Gastrocnemius medialis (tissue), 4 donors: ENCODE data around the gene IQUB. TPM values are rescaled to one million over a fixed set of nuclear protein-coding genes. Genes with fewer than 3 reads are reported as not detected.

Source experiments
- ATAC-seq, 2 donors: fragments of 150-250 bp; one replicate each; pipeline ENCODE4 v1.9.1; 2016
- DNase-seq, 2 donors: peaks; one replicate each; pipeline ENCODE4 v3.0.0-alpha.2; 2019
- H3K27ac ChIP-seq, 4 donors: fragments of 200-600 bp; sonication (generic); 1 replicate in 1 of 4; 2 replicates in 3 of 4; pipeline ENCODE4 v1.5.1; 2016 to 2018; ENCODE audit warnings: mild to moderate bottlenecking in 2 of 4, moderate library complexity in 1 of 4
- H3K27me3 ChIP-seq, 3 donors: fragments of 200-600 bp; sonication (generic) in 2 of 3; 1 replicate in 1 of 3; 2 replicates in 2 of 3; pipeline versions ENCODE4 v1.5.1 to v1.6.0; 2016 to 2019; ENCODE audit warnings: mild to moderate bottlenecking in 1 of 3, moderate library complexity in 1 of 3
- H3K36me3 ChIP-seq, 2 donors: fragments of 200-600 bp; sonication (generic) in 1 of 2; one replicate each; pipeline ENCODE4 v1.5.1; 2017 to 2018
- H3K4me1 ChIP-seq, 2 donors: fragments of 200-600 bp; sonication (generic) in 1 of 2; one replicate each; pipeline ENCODE4 v1.5.1; 2016 to 2017; ENCODE audit warnings: mild to moderate bottlenecking in 2 of 2
- H3K4me3 ChIP-seq, 4 donors: fragments of 200-600 bp; sonication (generic) in 3 of 4; 1 replicate in 1 of 4; 2 replicates in 3 of 4; pipeline ENCODE4 v1.5.1; 2016 to 2019; ENCODE audit warnings: mild to moderate bottlenecking in 2 of 4
- H3K9me3 ChIP-seq, 3 donors: fragments of 200-600 bp; sonication (generic) in 2 of 3; 1 replicate in 1 of 3; 2 replicates in 2 of 3; pipeline ENCODE4 v1.5.1; 2016 to 2019
- POLR2A ChIP-seq, 2 donors: fragments of 450-650 bp; IDR thresholded peaks; one replicate each; pipeline ENCODE4 v1.6.1; 2017; ENCODE audit warnings: antibody characterized with exemption in 2 of 2, mild to moderate bottlenecking in 2 of 2, moderate library complexity in 2 of 2
- in situ Hi-C, 4 donors: fragments of 200-750 bp; cut with MboI; loops; one replicate each; pipeline versions ENCODE4 v1.15.0 to v1.8.0; 2017; ENCODE audit warnings: low sequenced_read_pairs in 4 of 4
- intact Hi-C: fragments of 100-400 bp; cut with DNase I; formaldehyde crosslinking; loops from one replicate; pipeline ENCODE4 v1.15.1; 2023; ENCODE audit warnings: low total_unique reads
- total RNA-seq, 4 donors: library from RNA; depleted of rRNA; stranded (reverse); fragments of >200 nt; gene quantifications; one replicate each; pipeline versions ENCODE4 v1.1.0 to v1.2.3, GENCODE V29; 2016
- TF ChIP-seq, protein P1 (sequence below), 5 experiments: fragments of 450-650 bp in 3 of 5; fragments of 200-600 bp in 2 of 5; sonication (generic) in 2 of 5; IDR thresholded peaks in 4 of 5; conservative IDR thresholded peaks in 1 of 5; 1 replicate in 4 of 5; 2 replicates in 1 of 5; pipeline ENCODE4 v1.5.1; 2016 to 2019; ENCODE audit warnings: antibody characterized with exemption in 5 of 5, mild to moderate bottlenecking in 3 of 5, moderate library complexity in 3 of 5

The IQUB gene
- total RNA-seq, 4 donors from 2014 or later, result 0.15 to 0.42 (median 0.26) TPM; not detected in 1

DNA sequence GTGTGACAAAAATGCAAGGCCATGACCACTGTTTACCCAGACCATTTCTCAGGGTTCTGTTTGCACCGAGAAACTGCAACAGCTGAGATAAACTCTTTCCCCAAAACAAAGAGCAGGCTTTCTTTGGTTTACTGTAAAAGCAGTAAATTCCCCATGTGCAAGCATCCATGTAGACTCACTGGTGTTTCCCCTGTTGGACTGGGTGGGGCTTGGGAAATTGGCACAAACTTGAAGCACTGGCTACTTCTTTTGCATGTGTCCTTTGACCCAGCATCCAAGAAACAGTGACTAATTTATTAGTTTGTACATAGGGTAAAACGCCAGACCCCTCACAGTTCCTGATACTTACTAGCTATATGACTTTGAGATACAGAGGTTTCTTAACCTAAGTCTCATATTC is 12.3 kb downstream of the IQUB start:
- H3K27me3 ChIP-seq, result no peaks in the 10 kb centered on the region
- no peaks in the 10 kb centered on the region for H3K36me3 ChIP-seq
- intact Hi-C loops, result no loop called here
- ATAC-seq (no peak), DNase-seq (no peak)
- TF ChIP-seq, protein P1, sequence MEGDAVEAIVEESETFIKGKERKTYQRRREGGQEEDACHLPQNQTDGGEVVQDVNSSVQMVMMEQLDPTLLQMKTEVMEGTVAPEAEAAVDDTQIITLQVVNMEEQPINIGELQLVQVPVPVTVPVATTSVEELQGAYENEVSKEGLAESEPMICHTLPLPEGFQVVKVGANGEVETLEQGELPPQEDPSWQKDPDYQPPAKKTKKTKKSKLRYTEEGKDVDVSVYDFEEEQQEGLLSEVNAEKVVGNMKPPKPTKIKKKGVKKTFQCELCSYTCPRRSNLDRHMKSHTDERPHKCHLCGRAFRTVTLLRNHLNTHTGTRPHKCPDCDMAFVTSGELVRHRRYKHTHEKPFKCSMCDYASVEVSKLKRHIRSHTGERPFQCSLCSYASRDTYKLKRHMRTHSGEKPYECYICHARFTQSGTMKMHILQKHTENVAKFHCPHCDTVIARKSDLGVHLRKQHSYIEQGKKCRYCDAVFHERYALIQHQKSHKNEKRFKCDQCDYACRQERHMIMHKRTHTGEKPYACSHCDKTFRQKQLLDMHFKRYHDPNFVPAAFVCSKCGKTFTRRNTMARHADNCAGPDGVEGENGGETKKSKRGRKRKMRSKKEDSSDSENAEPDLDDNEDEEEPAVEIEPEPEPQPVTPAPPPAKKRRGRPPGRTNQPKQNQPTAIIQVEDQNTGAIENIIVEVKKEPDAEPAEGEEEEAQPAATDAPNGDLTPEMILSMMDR (IDR thresholded peaks at IDR 0.05 in 4 of 5, conservative IDR thresholded peaks at IDR 0.05 in 1 of 5), result no peak
- no peak for TF ChIP-seq POLR2A (IDR thresholded peaks at IDR 0.05)
- in situ Hi-C loops, result no loop called here
- no peaks in the 10 kb centered on the region for H3K4me1 ChIP-seq
- H3K4me3 ChIP-seq, result no peak overlapping the region
- H3K9me3 ChIP-seq, result no peaks in the 10 kb centered on the region
- no peak overlapping the region for H3K27ac ChIP-seq

DNA sequence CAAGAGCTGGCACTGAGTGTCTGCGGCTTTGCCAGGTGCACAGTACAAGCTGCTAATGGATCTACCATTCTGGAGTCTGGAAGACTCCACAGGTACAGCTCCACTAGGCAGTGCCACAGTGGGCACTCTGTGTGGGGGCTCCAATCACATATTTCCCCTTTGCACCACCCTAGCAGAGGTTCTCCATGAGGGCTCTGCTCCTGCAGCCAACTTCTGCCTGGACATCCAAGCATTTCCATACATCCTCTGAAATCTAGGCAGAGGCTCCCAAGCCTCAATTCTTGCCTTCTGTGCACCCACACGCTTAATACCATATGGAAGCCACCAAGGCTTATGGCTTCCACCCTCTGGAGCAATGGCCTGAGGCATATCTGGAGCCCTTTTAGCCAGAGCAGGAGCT is 29.2 kb downstream of the IQUB start:
- Histone ChIP-seq H3K9me3 (no peaks in the 10 kb centered on the region), H3K4me1 (no peaks in the 10 kb centered on the region), H3K27me3 (no peaks in the 10 kb centered on the region), H3K27ac (no peak overlapping the region), H3K4me3 (no peak overlapping the region), H3K36me3 (no peaks in the 10 kb centered on the region)
- no peak for ATAC-seq
- intact Hi-C loops (no loop called here), in situ Hi-C loops (no loop called here)
- no peak for DNase-seq
- TF ChIP-seq POLR2A (IDR thresholded peaks at IDR 0.05), result no peak

DNA sequence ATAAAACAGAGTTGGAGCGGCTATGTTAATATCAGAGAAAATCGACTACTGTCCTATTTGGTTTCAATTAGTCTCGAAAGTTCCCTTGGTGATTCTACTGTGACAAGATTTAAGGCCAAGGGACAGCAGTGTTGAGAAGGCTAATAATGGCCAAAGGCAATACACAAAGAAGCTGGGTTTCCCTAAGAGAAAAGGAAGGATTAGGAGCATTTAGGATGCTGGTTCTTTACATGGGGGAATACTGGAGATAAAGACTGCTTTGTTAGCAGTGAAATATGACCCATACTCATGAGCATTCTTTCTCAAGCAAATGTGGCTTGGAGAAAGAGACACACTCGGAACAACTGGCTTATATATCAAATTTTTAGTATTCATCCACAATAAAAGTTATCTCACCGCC is 32.2 kb downstream of the IQUB start:
- H3K36me3 ChIP-seq, result no peaks in the 10 kb centered on the region
- no peaks in the 10 kb centered on the region for H3K9me3 ChIP-seq
- no peak overlapping the region for H3K27ac ChIP-seq
- H3K4me1 ChIP-seq, result no peaks in the 10 kb centered on the region
- DNase-seq (no peak), ATAC-seq (no peak)
- in situ Hi-C loops (no loop called here), intact Hi-C loops (no loop called here)
- no peak overlapping the region for H3K4me3 ChIP-seq
- TF ChIP-seq POLR2A (IDR thresholded peaks at IDR 0.05), result no peak
- TF ChIP-seq, protein P1 (IDR thresholded peaks at IDR 0.05 in 4 of 5, conservative IDR thresholded peaks at IDR 0.05 in 1 of 5), result no peak
- no peaks in the 10 kb centered on the region for H3K27me3 ChIP-seq

DNA sequence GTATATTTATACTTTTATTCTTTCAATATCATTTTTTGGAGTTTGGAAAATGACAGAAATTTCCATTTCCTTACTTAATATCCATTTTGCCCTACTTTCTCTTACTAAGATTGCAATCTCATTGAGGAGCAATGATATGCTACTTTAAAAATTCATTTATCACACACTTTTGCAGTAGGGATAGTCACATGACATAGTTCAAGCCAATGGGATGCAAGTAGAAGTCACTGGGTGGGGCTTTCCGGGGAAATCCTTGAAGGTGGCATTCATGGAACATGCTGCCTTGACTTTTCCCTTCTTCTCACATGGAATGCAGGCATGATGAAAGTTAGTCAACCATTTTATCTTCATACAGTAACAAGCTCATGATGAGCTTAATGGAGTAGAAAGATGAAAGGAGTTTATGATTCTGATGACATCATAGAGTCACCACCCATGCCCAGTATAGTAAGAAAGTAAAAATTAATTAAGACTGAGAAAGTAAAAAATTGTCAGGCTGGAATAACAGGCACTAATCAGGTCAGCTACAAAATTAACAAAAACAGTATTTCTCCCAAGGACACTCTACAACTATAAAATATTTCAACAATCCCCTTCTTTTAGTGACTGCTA is 33.4 kb downstream of the IQUB start:
- in situ Hi-C loops, result no loop called here
- DNase-seq, result no peak
- no peak for TF ChIP-seq POLR2A (IDR thresholded peaks at IDR 0.05)
- TF ChIP-seq, protein P1 (IDR thresholded peaks at IDR 0.05 in 4 of 5, conservative IDR thresholded peaks at IDR 0.05 in 1 of 5), result no peak
- Histone ChIP-seq H3K9me3 (no peaks in the 10 kb centered on the region), H3K4me3 (no peak overlapping the region), H3K36me3 (no peaks in the 10 kb centered on the region), H3K27ac (no peak overlapping the region), H3K27me3 (no peaks in the 10 kb centered on the region), H3K4me1 (no peaks in the 10 kb centered on the region)
- intact Hi-C loops, result no loop called here
- ATAC-seq, result no peak

DNA sequence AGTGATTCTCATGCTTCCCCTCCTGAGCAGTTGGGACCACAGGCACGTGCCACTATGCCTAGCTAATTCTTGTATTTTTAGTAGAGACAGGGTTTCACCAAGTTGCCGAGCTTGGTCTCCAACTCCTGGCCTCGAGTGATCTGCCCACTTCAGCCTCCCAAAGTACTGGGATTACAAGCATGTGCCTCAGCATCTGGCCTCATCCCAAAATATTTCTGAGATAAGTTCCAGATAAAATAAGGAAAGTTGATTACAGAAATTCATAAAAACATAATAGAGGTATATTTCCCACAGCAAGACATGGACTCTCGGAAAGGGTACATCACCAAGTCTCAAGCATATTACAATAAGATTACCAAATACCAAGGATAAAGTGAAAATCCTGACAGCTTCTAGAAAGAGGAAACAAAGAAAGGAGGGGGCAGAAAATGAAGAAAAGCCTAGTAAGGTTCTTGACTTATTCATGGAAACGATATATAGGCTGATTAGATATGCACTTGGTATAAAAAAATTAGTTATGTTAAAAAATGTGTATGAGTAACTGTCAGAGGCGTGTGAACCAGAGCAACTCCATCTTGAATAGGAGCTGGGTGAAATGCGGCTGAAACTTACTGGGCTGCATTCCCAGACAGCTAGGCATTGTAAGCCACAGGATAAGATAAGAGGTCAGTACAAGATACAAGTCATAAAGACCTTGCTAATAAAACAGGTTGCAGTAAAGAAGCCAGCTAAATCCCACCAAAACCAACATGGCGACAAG is 35.0 kb downstream of the IQUB start:
- Histone ChIP-seq H3K4me3 (no peak overlapping the region), H3K27ac (no peak overlapping the region), H3K4me1 (peaks cover 0 to 2% of the 10 kb centered on the region in 2 donors), H3K36me3 (no peaks in the 10 kb centered on the region), H3K27me3 (no peaks in the 10 kb centered on the region), H3K9me3 (no peaks in the 10 kb centered on the region)
- ATAC-seq (no peak), DNase-seq (no peak)
- TF ChIP-seq POLR2A (IDR thresholded peaks at IDR 0.05), result no peak
- TF ChIP-seq, protein P1 (IDR thresholded peaks at IDR 0.05 in 4 of 5, conservative IDR thresholded peaks at IDR 0.05 in 1 of 5), result no peak
- in situ Hi-C loops (no loop called here), intact Hi-C loops (loop anchor here (10.0 kb wide), 1 partner anchor 365 kb away; no protein-coding TSS in a partner anchor)
